PFSK-1 (cell line): Measurements from ENCODE around the gene CDKL1.

Experiments
- FOXP2 ChIP-seq: optimal IDR thresholded peaks from 2 replicates; pipeline ENCODE3; 2011; ENCODE audit warnings: borderline replicate concordance, control low read depth, inconsistent platforms; ENCODE audit not compliant: insufficient read depth; ENCODE audit errors: extremely low read length, extremely low read depth
- POLR2AphosphoS5 ChIP-seq: IDR thresholded peaks from 2 replicates; pipeline ENCODE4 v1.6.1; 2012; ENCODE audit warnings: low read depth, mild to moderate bottlenecking, control low read depth, low read length, moderate library complexity
- SIN3A ChIP-seq: IDR thresholded peaks from 2 replicates; pipeline ENCODE4 v1.6.1; 2012; ENCODE audit warnings: mild to moderate bottlenecking, low read length, moderate library complexity, borderline replicate concordance; ENCODE audit not compliant: insufficient read depth
- TAF1 ChIP-seq: IDR thresholded peaks from 2 replicates; pipeline ENCODE4 v1.6.1; 2012; ENCODE audit warnings: low read length, control low read depth, borderline replicate concordance; ENCODE audit not compliant: insufficient read depth
- TF ChIP-seq, protein P1 (sequence below), 2 experiments: IDR thresholded peaks; 2 replicates each; pipeline versions ENCODE4 v1.6.1 to v1.8.0; 2011 to 2012; ENCODE audit warnings: low read depth in 2 of 2, low read length in 2 of 2, control low read depth in 1 of 2, inconsistent platforms in 1 of 2, mild to moderate bottlenecking in 1 of 2, moderate library complexity in 1 of 2; ENCODE audit not compliant: insufficient read depth in 1 of 2

The CDKL1 gene

DNA sequence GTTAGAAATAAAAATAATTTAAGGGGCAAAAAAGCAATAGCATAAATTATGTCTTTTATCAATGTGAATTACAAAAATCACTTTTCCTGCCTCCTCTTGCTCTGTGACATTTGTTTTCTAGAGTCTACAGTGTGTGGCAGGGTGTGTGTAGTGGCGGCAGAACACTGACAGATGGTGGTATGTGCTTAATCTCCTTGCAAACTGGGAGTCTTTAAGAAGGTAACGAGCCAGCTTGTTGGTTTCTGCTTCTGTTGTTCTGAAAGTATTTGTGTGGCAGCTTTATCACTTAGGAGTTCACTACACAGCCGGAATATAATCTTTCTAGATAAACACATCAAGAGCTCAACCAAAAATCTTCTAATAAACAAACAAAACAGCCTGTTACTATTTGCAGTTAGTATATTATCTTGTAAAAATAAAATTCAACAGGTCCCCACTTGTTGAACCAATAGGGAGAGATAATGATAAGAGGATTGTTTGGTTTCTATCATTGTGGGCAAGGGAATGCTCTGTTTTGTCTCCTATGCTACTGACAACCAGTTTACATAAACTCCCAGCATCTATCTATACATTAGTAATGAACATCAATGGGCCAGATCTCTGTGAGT lies 13.0 kb downstream of the CDKL1 start:
- no peak for TF ChIP-seq POLR2AphosphoS5
- TF ChIP-seq, protein P1, sequence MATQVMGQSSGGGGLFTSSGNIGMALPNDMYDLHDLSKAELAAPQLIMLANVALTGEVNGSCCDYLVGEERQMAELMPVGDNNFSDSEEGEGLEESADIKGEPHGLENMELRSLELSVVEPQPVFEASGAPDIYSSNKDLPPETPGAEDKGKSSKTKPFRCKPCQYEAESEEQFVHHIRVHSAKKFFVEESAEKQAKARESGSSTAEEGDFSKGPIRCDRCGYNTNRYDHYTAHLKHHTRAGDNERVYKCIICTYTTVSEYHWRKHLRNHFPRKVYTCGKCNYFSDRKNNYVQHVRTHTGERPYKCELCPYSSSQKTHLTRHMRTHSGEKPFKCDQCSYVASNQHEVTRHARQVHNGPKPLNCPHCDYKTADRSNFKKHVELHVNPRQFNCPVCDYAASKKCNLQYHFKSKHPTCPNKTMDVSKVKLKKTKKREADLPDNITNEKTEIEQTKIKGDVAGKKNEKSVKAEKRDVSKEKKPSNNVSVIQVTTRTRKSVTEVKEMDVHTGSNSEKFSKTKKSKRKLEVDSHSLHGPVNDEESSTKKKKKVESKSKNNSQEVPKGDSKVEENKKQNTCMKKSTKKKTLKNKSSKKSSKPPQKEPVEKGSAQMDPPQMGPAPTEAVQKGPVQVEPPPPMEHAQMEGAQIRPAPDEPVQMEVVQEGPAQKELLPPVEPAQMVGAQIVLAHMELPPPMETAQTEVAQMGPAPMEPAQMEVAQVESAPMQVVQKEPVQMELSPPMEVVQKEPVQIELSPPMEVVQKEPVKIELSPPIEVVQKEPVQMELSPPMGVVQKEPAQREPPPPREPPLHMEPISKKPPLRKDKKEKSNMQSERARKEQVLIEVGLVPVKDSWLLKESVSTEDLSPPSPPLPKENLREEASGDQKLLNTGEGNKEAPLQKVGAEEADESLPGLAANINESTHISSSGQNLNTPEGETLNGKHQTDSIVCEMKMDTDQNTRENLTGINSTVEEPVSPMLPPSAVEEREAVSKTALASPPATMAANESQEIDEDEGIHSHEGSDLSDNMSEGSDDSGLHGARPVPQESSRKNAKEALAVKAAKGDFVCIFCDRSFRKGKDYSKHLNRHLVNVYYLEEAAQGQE (IDR thresholded peaks at IDR 0.05; ENCODE audit: insufficient read depth in 1 of 2, low read depth in 2 of 2, low read length in 2 of 2) = no peak
- no peak for TF ChIP-seq TAF1
- no peak for TF ChIP-seq SIN3A
- no peak for TF ChIP-seq FOXP2

GRCh38 chr14:50381823-50382287 lies 14.8 kb downstream of the CDKL1 start:
- TF ChIP-seq, protein P1 (IDR thresholded peaks at IDR 0.05; ENCODE audit: insufficient read depth in 1 of 2, low read depth in 2 of 2, low read length in 2 of 2) = no peak
- TF ChIP-seq POLR2AphosphoS5 = no peak

GRCh38 chr14:50381008-50381407 lies 15.7 kb downstream of the CDKL1 start:
- TF ChIP-seq FOXP2 (no peak), POLR2AphosphoS5 (no peak), SIN3A (no peak), TAF1 (no peak)
- TF ChIP-seq, protein P1 (IDR thresholded peaks at IDR 0.05; ENCODE audit: insufficient read depth in 1 of 2, low read depth in 2 of 2, low read length in 2 of 2) = no peak

- no peak for TF ChIP-seq FOXP2
- TF ChIP-seq POLR2AphosphoS5 = no peak
- no peak for TF ChIP-seq TAF1
- TF ChIP-seq, protein P1 (IDR thresholded peaks at IDR 0.05; ENCODE audit: insufficient read depth in 1 of 2, low read depth in 2 of 2, low read length in 2 of 2) = no peak
- TF ChIP-seq SIN3A = no peak
Measured at GRCh38 chr14:50380455-50380854, 16.2 kb downstream of the CDKL1 start.

- TF ChIP-seq TAF1 (no peak), POLR2AphosphoS5 (no peak), FOXP2 (no peak), SIN3A (no peak)
- TF ChIP-seq, protein P1 (IDR thresholded peaks at IDR 0.05; ENCODE audit: insufficient read depth in 1 of 2, low read depth in 2 of 2, low read length in 2 of 2) = no peak
Measured at GRCh38 chr14:50379563-50379962, 17.1 kb downstream of the CDKL1 start.
